ENCODE data around the gene ORC3. TPM values are rescaled to one million over a fixed set of nuclear protein-coding genes. Genes with fewer than 3 reads are reported as not detected.

The ORC3 gene
- total and polyA plus RNA-seq, 2 donors (not counting 3 experiments of a cell fraction or from before 2014, with no cell fraction given) = 9.2 to 17.9 TPM

- H4K20me1 ChIP-seq (replicated peaks; ENCODE audit: control insufficient read depth, extremely low read depth, insufficient read depth, low read length) = peaks cover 19% of the 10 kb centered on the region
- H3K4me3 ChIP-seq (replicated peaks in 1 of 3; ENCODE audit: insufficient read depth in 1 of 3, low read depth in 1 of 3, low read length in 3 of 3) = no peak overlapping the region
- no peaks in the 10 kb centered on the region for H3K9me3 ChIP-seq (replicated peaks; ENCODE audit: control insufficient read depth, insufficient read depth, low read length)
- POLR2A ChIA-PET = interaction anchor here (0.6 kb wide), 1 partner anchor 45 kb away, joined by 3 read pairs; no protein-coding TSS in a partner anchor
- FAIRE-seq (no peak), DNase-seq (ENCODE audit: low read depth, low spot score) (no peak)
- H3K36me3 ChIP-seq (ENCODE audit: control insufficient read depth in 2 of 2, extremely low read depth in 1 of 2, insufficient read depth in 2 of 2, low read length in 2 of 2) = no peaks in the 10 kb centered on the region
- intact Hi-C loops (cut with micrococcal nuclease) = no loop called here
- TF ChIP-seq POLR2A (IDR thresholded peaks at IDR 0.05; ENCODE audit: low read depth, low read length) (no peak), MYC (IDR thresholded peaks at IDR 0.05; ENCODE audit: low read depth, low read length) (no peak), GATA2 (IDR thresholded peaks at IDR 0.05; ENCODE audit: insufficient read depth, insufficient read length, low read depth, low read length) (no peak), JUN (IDR thresholded peaks at IDR 0.05; ENCODE audit: borderline replicate concordance, insufficient read depth, insufficient read length, low read depth) (no peak), POLR2AphosphoS5 (IDR thresholded peaks at IDR 0.05; ENCODE audit: insufficient read depth, low read depth, low read length) (no peak), EZH2 (IDR thresholded peaks at IDR 0.05; ENCODE audit: borderline replicate concordance, low read depth, low read length, severe bottlenecking) (no peak), MAX (IDR thresholded peaks at IDR 0.05; ENCODE audit: insufficient read depth, insufficient read length) (no peak), FOS (IDR thresholded peaks at IDR 0.05; ENCODE audit: borderline replicate concordance, insufficient read depth, low read length) (no peak)
- TF ChIP-seq, protein P1, sequence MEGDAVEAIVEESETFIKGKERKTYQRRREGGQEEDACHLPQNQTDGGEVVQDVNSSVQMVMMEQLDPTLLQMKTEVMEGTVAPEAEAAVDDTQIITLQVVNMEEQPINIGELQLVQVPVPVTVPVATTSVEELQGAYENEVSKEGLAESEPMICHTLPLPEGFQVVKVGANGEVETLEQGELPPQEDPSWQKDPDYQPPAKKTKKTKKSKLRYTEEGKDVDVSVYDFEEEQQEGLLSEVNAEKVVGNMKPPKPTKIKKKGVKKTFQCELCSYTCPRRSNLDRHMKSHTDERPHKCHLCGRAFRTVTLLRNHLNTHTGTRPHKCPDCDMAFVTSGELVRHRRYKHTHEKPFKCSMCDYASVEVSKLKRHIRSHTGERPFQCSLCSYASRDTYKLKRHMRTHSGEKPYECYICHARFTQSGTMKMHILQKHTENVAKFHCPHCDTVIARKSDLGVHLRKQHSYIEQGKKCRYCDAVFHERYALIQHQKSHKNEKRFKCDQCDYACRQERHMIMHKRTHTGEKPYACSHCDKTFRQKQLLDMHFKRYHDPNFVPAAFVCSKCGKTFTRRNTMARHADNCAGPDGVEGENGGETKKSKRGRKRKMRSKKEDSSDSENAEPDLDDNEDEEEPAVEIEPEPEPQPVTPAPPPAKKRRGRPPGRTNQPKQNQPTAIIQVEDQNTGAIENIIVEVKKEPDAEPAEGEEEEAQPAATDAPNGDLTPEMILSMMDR (IDR thresholded peaks at IDR 0.05; ENCODE audit: extremely low read depth in 1 of 2, insufficient read depth in 1 of 2, low read depth in 1 of 2, low read length in 2 of 2) = no peak
- no peaks in the 10 kb centered on the region for H3K27me3 ChIP-seq (ENCODE audit: control insufficient read depth in 2 of 2, insufficient read depth in 2 of 2, low read length in 2 of 2)
- H3K79me2 ChIP-seq (ENCODE audit: control insufficient read depth, insufficient read depth, low read length) = peaks cover 100% of the 10 kb centered on the region
- CTCF ChIA-PET = no interaction called here
- dilution Hi-C loops (cut with MboI; ENCODE audit: extremely low pct_ligation_motif_present, low sequenced_read_pairs) = no loop called here
- BruUV-seq (replicated peaks) = no TSS peak
- H3K9ac ChIP-seq (replicated peaks; ENCODE audit: extremely low read depth, insufficient read depth, low read length) = no peak overlapping the region
- no peak overlapping the region for H2AFZ ChIP-seq (ENCODE audit: low read depth, low read length)
- no peaks in the 10 kb centered on the region for H3K9me1 ChIP-seq (replicated peaks; ENCODE audit: control insufficient read depth, extremely low read depth, insufficient read depth, low read length)
- H3K27ac ChIP-seq (ENCODE audit: insufficient read depth, low read depth, low read length) = no peak overlapping the region
- no peak overlapping the region for H3K4me2 ChIP-seq (ENCODE audit: insufficient read depth, low read length)
- no peaks in the 10 kb centered on the region for H3K4me1 ChIP-seq (ENCODE audit: control insufficient read depth, extremely low read depth, insufficient read depth, low read length)
Observed at GRCh38 chr6:87690441-87690840, 100.5 kb downstream of the ORC3 start.
